Measurements from ENCODE around the gene MFAP3L. TPM values are rescaled to one million over a fixed set of nuclear protein-coding genes. Genes with fewer than 3 reads are reported as not detected.

Gene MFAP3L
- total RNA-seq (35.1 TPM), polyA plus RNA-seq (ENCODE audit: insufficient read depth, low read depth, low replicate concordance) (18.4 TPM)
- long read RNA-seq, donor 1, full-length matches to known transcripts: 3 of 3 reads
- long read RNA-seq, donor 1, partial matches to known transcripts: 0 of 3 reads
- long read RNA-seq, donor 1, other reads (novel, unspliced or antisense): 0 of 3 reads
- long read RNA-seq, donor 2, full-length matches to known transcripts: 1 of 1 reads
- long read RNA-seq, donor 2, partial matches to known transcripts: 0 of 1 reads
- long read RNA-seq, donor 2, other reads (novel, unspliced or antisense): 0 of 1 reads
- long read RNA-seq, donor 3, full-length matches to known transcripts: 2 of 2 reads
- long read RNA-seq, donor 3, partial matches to known transcripts: 0 of 2 reads
- long read RNA-seq, donor 3, other reads (novel, unspliced or antisense): 0 of 2 reads
- long read RNA-seq, donor 4: 0 reads
- long read RNA-seq, donor 5, partial matches to known transcripts: 0 of 1 reads
- long read RNA-seq, donor 5, other reads (novel, unspliced or antisense): 0 of 1 reads
- long read RNA-seq, donor 6, partial matches to known transcripts: 0 of 1 reads
- long read RNA-seq, donor 6, other reads (novel, unspliced or antisense): 0 of 1 reads
- long read RNA-seq, donor 7, partial matches to known transcripts: 0 of 17 reads
- long read RNA-seq, donor 7, other reads (novel, unspliced or antisense): 17 of 17 reads
- long read RNA-seq, donor 8, partial matches to known transcripts: 0 of 2 reads
- long read RNA-seq, donor 8, other reads (novel, unspliced or antisense): 0 of 2 reads
- long read RNA-seq, donor 9, partial matches to known transcripts: 0 of 2 reads
- long read RNA-seq, donor 9, other reads (novel, unspliced or antisense): 0 of 2 reads
- long read RNA-seq, donor 10: 0 reads

DNA sequence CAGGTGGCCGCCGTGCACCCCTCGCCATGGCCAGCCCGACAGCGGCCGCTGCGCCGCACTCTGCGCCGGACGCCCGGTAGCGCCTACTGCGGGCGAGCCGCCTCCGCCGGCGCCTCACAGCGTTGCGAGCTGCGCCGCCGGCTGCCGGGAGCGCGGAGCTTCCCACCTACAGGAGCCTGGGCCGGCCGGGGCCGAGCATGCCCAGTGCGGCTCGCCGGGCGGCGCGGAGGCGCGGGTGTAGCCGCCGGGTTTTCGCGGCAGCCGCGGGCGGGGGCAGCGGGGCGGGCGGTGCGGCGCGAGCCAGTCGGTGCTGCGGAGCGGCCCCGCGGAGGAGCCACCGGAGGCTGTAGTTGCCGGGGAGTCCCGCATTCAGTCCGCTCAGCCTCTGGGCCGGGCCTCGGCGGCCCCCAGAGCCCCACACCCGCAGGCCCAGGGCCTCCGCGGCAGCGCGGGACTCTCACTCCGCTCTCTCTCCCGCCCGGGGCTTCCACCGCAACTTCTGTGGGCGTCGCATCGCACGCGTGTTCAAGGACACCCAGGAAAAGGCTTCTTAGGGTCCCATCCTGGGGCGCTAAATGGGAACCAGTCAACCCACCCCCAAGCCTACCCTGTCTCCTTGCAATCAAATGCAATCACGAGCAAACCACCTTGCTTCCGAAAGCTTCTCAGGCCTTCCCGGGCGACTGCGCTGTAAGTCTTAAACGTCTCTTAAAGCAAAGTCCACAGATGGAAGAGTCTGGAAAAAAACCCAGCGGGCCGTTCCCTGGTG, at the start of gene MFAP3L:
MFAP3L (minus strand) TSS at position 143 of the 769 bp plus-strand sequence. CDS start 20,518 bp downstream, outside the sequence.
- FAIRE-seq (no peak), DNase-seq (peak; percentile 91 to 95 (median 93))
- no peaks in the 10 kb centered on the region for H3K9me3 ChIP-seq (ENCODE audit: control insufficient read depth in 2 of 3, insufficient read depth in 1 of 3, low read length in 3 of 3)
- peak within 1 kb of the TSS; percentile 16 to 92 (median 76) for H3K9ac ChIP-seq (ENCODE audit: low read length in 3 of 3)
- peak within 1 kb of the TSS; percentile 88 to 93 for H3K27ac ChIP-seq (ENCODE audit: low read depth in 2 of 2, low read length in 2 of 2)
- TF ChIP-seq, protein P1, sequence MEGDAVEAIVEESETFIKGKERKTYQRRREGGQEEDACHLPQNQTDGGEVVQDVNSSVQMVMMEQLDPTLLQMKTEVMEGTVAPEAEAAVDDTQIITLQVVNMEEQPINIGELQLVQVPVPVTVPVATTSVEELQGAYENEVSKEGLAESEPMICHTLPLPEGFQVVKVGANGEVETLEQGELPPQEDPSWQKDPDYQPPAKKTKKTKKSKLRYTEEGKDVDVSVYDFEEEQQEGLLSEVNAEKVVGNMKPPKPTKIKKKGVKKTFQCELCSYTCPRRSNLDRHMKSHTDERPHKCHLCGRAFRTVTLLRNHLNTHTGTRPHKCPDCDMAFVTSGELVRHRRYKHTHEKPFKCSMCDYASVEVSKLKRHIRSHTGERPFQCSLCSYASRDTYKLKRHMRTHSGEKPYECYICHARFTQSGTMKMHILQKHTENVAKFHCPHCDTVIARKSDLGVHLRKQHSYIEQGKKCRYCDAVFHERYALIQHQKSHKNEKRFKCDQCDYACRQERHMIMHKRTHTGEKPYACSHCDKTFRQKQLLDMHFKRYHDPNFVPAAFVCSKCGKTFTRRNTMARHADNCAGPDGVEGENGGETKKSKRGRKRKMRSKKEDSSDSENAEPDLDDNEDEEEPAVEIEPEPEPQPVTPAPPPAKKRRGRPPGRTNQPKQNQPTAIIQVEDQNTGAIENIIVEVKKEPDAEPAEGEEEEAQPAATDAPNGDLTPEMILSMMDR (IDR thresholded peaks at IDR 0.05; ENCODE audit: borderline replicate concordance, extremely low read depth, insufficient read depth): no peak
- peak within 1 kb of the TSS; percentile 57 to 92 (median 87) for H3K4me3 ChIP-seq (ENCODE audit: low read length in 3 of 3)
- H3K4me1 ChIP-seq (ENCODE audit: control insufficient read depth in 2 of 3, insufficient read depth in 2 of 3, low read depth in 1 of 3, low read length in 3 of 3): peaks cover 0 to 14% (median 5%) of the 10 kb centered on the region in 3 donors
- H3K36me3 ChIP-seq (ENCODE audit: control insufficient read depth in 2 of 3, insufficient read depth in 3 of 3, low read length in 3 of 3): no peaks in the 10 kb centered on the region
- no peaks in the 10 kb centered on the region for H3K27me3 ChIP-seq (ENCODE audit: control insufficient read depth, insufficient read depth, low read length)
- intact Hi-C loops (cut with DNase I): no loop called here

GRCh38 chr4:170071196-170071595, 45.0 kb upstream of the MFAP3L start:
- TF ChIP-seq, protein P1 (IDR thresholded peaks at IDR 0.05; ENCODE audit: borderline replicate concordance, extremely low read depth, insufficient read depth): no peak
- intact Hi-C loops (cut with DNase I): no loop called here

GRCh38 chr4:170068438-170069128, 42.4 kb upstream of the MFAP3L start:
- Histone ChIP-seq H3K27ac (ENCODE audit: low read depth in 2 of 2, low read length in 2 of 2) (no peak overlapping the region), H3K9me3 (ENCODE audit: control insufficient read depth in 2 of 3, insufficient read depth in 1 of 3, low read length in 3 of 3) (no peaks in the 10 kb centered on the region), H3K9ac (ENCODE audit: low read length in 3 of 3) (no peak overlapping the region), H3K4me1 (ENCODE audit: control insufficient read depth in 2 of 3, insufficient read depth in 2 of 3, low read depth in 1 of 3, low read length in 3 of 3) (no peaks in the 10 kb centered on the region), H3K36me3 (ENCODE audit: control insufficient read depth in 2 of 3, insufficient read depth in 3 of 3, low read length in 3 of 3) (peaks cover 0 to 4% (median 0%) of the 10 kb centered on the region in 3 donors), H3K27me3 (ENCODE audit: control insufficient read depth, insufficient read depth, low read length) (no peaks in the 10 kb centered on the region), H3K4me3 (ENCODE audit: low read length in 3 of 3) (no peak overlapping the region)
- intact Hi-C loops (cut with DNase I): no loop called here
- no peak for DNase-seq
- TF ChIP-seq, protein P1 (IDR thresholded peaks at IDR 0.05; ENCODE audit: borderline replicate concordance, extremely low read depth, insufficient read depth): no peak
- FAIRE-seq: no peak

More at GRCh38 chr4:170071196-170071595, 45.0 kb upstream of the MFAP3L start:
- no peak for FAIRE-seq
- Histone ChIP-seq H3K27me3 (ENCODE audit: control insufficient read depth, insufficient read depth, low read length) (no peaks in the 10 kb centered on the region), H3K36me3 (ENCODE audit: control insufficient read depth in 2 of 3, insufficient read depth in 3 of 3, low read length in 3 of 3) (peaks cover 0 to 4% (median 0%) of the 10 kb centered on the region in 3 donors), H3K4me1 (ENCODE audit: control insufficient read depth in 2 of 3, insufficient read depth in 2 of 3, low read depth in 1 of 3, low read length in 3 of 3) (no peaks in the 10 kb centered on the region), H3K9ac (ENCODE audit: low read length in 3 of 3) (no peak overlapping the region), H3K27ac (ENCODE audit: low read depth in 2 of 2, low read length in 2 of 2) (no peak overlapping the region), H3K4me3 (ENCODE audit: low read length in 3 of 3) (no peak overlapping the region), H3K9me3 (ENCODE audit: control insufficient read depth in 2 of 3, insufficient read depth in 1 of 3, low read length in 3 of 3) (no peaks in the 10 kb centered on the region)
- no peak for DNase-seq
